ENCODE data around the gene SNU13. TPM values are rescaled to one million over a fixed set of nuclear protein-coding genes. Genes with fewer than 3 reads are reported as not detected.
A peak's percentile ranks its signal among the peaks of the same experiment; 100 is the strongest.
"Not testable (repeated sequence)": the region's sequence is repeated elsewhere in the genome, so short reads cannot be mapped to it uniquely, and the experiment has no call there.

Gene SNU13
- total RNA-seq, result 100 to 1,000 TPM; 275 to 299 TPM

- Mint-ChIP-seq H3K36me3 (ENCODE audit: low read depth) (peaks cover 17% of the 10 kb centered on the region), H3K9me3 (no peaks in the 10 kb centered on the region), H3K27me3 (no peaks in the 10 kb centered on the region), H3K27ac (peak within 1 kb of the TSS; percentile 95), H3K4me3 (peak within 1 kb of the TSS; percentile 91), H3K4me1 (ENCODE audit: low read depth) (peaks cover 26% of the 10 kb centered on the region)
- DNase-seq (peak; percentile 95), ATAC-seq (peak; percentile 95)
- POLR2A ChIA-PET, result interaction anchor here (0.6 to 4.1 kb wide), 25 partner anchors 8 to 276 kb away, joined by 3 to 34 read pairs (median 4); partner anchors contain the start of genes CCDC134, CENPM, DESI1 and MEI1
- no peak for TF ChIP-seq CTCF (IDR thresholded peaks at IDR 0.05)
- CTCF ChIA-PET, result interaction anchor here (1.7 to 4.1 kb wide), 3 partner anchors 10 to 252 kb away, joined by 8 to 44 read pairs (median 23); partner anchors contain the start of gene MEI1
- intact Hi-C loops (cut with micrococcal nuclease), result loop anchor here (5.0 kb wide), 1 partner anchor 94 kb away; no protein-coding TSS in a partner anchor
These were observed at the start of gene SNU13 for GRCh38 chr22:41688365-41689211. Gene SNU13 (minus strand): TSS chr22:41688867. CDS start chr22:41688796, 71 bp downstream.

GRCh38 chr22:41733241-41733640 lies 44.6 kb upstream of the SNU13 start:
- ATAC-seq; intact Hi-C loops (cut with micrococcal nuclease); H3K27ac Mint-ChIP-seq; H3K36me3 Mint-ChIP-seq (ENCODE audit: low read depth); H3K27me3 Mint-ChIP-seq; POLR2A ChIA-PET; DNase-seq; H3K9me3 Mint-ChIP-seq; H3K4me1 Mint-ChIP-seq (ENCODE audit: low read depth); H3K4me3 Mint-ChIP-seq: not testable (repeated sequence)
- CTCF ChIA-PET, result interaction anchor here (2.7 to 4.1 kb wide), 2 partner anchors 14 to 35 kb away, joined by 6 to 18 read pairs; partner anchors contain the start of gene MEI1

- Mint-ChIP-seq H3K4me3 (no peak overlapping the region), H3K4me1 (ENCODE audit: low read depth) (no peaks in the 10 kb centered on the region), H3K9me3 (no peaks in the 10 kb centered on the region), H3K27ac (no peak overlapping the region), H3K36me3 (ENCODE audit: low read depth) (no peaks in the 10 kb centered on the region), H3K27me3 (no peaks in the 10 kb centered on the region)
- CTCF ChIA-PET, result interaction anchor here (1.2 to 4.1 kb wide), 4 partner anchors 14 to 69 kb away, joined by 4 to 18 read pairs (median 6); partner anchors contain the start of genes CCDC134 and MEI1
- POLR2A ChIA-PET, result interaction anchor here (0.7 kb wide), 1 partner anchor 33 kb away, joined by 3 read pairs; the partner anchor contains the start of gene MEI1
- no peak for TF ChIP-seq CTCF (IDR thresholded peaks at IDR 0.05)
- DNase-seq, result no peak
- intact Hi-C loops (cut with micrococcal nuclease), result no loop called here
- ATAC-seq, result no peak
These were observed 43.6 kb upstream of the SNU13 start for GRCh38 chr22:41732096-41732772.

- TF ChIP-seq CTCF (IDR thresholded peaks at IDR 0.05), result no peak
These were observed 42.9 kb upstream of the SNU13 start for GRCh38 chr22:41731609-41732008.

GRCh38 chr22:41725510-41726110 lies 36.9 kb upstream of the SNU13 start:
- Mint-ChIP-seq H3K27ac (no peak overlapping the region), H3K36me3 (ENCODE audit: low read depth) (no peaks in the 10 kb centered on the region), H3K27me3 (no peaks in the 10 kb centered on the region), H3K4me3 (no peak overlapping the region), H3K9me3 (no peaks in the 10 kb centered on the region), H3K4me1 (ENCODE audit: low read depth) (no peaks in the 10 kb centered on the region)
- ChIA-PET POLR2A (no interaction called here), CTCF (interaction anchor here (1.9 kb wide), 1 partner anchor 28 kb away, joined by 5 read pairs; no protein-coding TSS in a partner anchor)
- DNase-seq (no peak), ATAC-seq (no peak)
- intact Hi-C loops (cut with micrococcal nuclease), result no loop called here
- no peak for TF ChIP-seq CTCF (IDR thresholded peaks at IDR 0.05)

More at GRCh38 chr22:41731609-41732008, 42.9 kb upstream of the SNU13 start:
- no peak overlapping the region for H3K27ac Mint-ChIP-seq
- no peaks in the 10 kb centered on the region for H3K9me3 Mint-ChIP-seq
- no peak for DNase-seq
- H3K4me1 Mint-ChIP-seq (ENCODE audit: low read depth), result no peaks in the 10 kb centered on the region
- POLR2A ChIA-PET, result interaction anchor here (0.7 kb wide), 1 partner anchor 33 kb away, joined by 3 read pairs; the partner anchor contains the start of gene MEI1
- no peaks in the 10 kb centered on the region for H3K27me3 Mint-ChIP-seq
- CTCF ChIA-PET, result interaction anchor here (1.2 to 4.1 kb wide), 3 partner anchors 15 to 69 kb away, joined by 4 to 18 read pairs (median 7); partner anchors contain the start of genes CCDC134 and MEI1
- no peaks in the 10 kb centered on the region for H3K36me3 Mint-ChIP-seq (ENCODE audit: low read depth)
- ATAC-seq, result no peak
- no peak overlapping the region for H3K4me3 Mint-ChIP-seq
- intact Hi-C loops (cut with micrococcal nuclease), result no loop called here
